ENCODE measurements around the gene CD22.
"Not testable (repeated sequence)": the region's sequence is repeated elsewhere in the genome, so short reads cannot be mapped to it uniquely, and the experiment has no call there.

CD22 gene

GRCh38 chr19:35362261-35363000 is 33.4 kb downstream of the CD22 start:
- no peak for DNase-seq

DNA sequence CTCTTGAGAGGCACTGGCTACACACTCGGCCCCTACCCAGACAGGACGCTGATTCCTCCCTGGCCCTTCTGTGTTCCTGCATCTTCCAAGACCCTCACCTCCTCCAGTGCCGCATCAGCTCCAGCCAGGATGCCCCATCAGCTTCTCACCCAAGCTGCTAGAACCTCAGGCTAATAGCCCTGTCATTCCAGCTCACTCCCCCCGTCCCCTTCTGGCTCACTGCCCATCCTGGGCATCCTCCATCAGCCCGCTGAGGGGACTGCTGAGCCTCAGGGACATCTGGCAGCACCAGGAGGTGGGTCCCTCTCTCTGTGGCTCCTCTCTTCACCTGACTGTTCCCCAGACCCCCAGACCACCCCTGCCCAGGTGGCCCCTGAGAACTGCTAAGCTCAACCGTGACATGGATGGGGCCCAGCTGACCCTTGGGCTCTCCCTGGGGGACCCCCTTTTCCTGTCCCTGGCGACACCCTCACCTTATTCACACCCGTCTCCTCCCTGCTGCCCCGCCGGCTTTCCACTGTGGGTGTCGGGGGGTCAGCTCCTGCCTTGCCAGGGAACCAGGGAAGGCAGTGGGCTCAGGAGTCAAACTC is 34.1 kb downstream of the CD22 start:
- no peak for DNase-seq

DNA sequence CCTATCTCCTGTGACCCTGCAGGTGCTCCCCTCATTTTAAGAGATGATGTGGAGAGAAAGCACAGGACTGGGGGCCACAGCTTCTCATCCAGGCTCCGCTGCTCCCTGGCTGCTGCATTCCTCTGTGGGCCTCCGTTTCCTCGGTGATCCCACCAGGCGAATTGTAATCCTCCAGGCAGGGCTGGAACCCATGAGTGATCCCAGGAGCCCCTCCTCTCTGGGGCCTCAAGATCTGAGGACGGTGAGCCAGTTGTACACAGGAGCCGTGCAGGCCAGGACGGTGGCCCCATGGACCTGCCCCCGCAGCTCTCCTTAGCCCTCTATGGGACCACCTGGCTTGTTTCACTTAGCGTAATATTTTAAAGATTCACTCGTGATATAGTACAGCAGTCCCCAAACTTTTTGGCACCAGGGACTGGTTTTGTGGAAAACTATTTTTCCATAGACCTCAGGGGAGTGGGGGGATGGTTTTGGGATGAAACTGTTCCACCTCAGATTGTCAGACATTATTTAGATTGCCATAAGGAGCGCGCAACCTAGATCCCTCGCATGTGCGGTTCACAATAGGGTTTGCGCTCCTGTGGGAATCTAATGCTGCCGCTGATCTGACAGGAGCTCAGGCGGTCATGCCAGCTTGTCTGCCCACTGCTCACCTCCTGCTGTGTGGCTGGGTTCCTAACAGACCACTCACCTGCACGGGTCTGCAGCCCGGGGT is 34.9 kb downstream of the CD22 start:
- DNase-seq = no peak

GRCh38 chr19:35365303-35365702 is 36.3 kb downstream of the CD22 start:
- no peak for DNase-seq

DNA sequence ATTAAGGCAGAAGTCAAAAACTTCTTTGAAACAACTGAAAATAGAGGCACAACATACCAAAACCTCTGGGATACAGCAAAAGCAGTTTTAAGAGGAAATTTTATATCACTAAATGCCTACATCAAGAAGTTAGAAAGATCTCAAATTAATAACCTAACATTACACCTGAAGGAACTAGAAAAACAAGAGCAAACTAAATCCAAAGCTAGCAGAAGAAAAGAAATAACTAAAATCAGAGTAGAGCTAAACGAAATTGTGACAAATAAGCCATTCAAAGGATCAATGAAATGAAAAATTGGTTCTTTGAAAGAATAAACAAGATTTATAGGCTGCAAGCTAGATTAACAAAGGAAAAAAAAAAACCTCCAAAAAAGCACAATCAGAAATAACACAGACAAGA is 39.4 kb downstream of the CD22 start:
- DNase-seq = no peak

DNA sequence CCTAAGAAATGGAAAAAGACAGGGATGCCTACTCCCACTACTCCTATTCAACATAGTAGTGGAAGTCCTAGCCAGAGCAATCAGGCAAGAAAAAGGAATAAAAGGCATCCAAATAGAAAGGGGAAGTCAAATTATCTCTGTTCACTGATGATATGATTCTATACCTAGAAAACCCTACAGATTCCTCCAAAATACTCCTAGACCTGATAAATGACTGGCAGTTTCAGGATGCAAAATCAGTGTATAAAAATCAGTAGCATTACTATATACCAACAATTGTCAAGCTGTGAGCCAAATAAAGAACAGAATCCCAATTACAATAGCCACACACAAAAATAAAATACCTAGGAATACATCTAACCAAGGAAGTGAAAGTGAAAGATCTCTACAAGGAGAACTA is 40.5 kb downstream of the CD22 start:
- no peak for DNase-seq

GRCh38 chr19:35370722-35371121 is 41.7 kb downstream of the CD22 start, which contains the start of gene GPR42:
Gene GPR42, plus strand, starts transcription at chr19:35371068. Its CDS starts 292 bp downstream, at chr19:35371360.
- DNase-seq = no peak

- no peak for DNase-seq
These were observed 44.5 kb downstream of the CD22 start for GRCh38 chr19:35373492-35373891.

DNA sequence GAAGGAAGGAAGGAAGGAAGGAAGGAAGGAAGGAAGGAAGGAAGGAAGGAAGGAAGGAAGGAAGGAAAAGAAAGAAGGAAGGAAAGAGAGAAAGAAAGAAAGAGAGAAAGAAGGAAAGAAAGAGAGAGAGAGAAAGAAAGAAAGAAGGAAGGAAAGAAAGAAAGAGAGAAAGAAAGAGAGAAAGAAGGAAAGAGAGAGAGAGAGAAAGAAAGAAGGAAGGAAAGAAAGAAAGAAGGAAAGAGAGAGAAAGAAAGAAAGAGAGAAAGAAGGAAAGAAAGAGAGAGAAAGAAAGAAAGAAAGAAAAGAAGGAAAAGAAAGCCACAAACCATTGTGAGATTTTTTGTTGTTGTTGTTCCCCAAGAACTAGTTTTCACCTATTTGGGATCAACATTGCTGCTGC is 45.0 kb downstream of the CD22 start:
- not testable (repeated sequence) for DNase-seq

DNA sequence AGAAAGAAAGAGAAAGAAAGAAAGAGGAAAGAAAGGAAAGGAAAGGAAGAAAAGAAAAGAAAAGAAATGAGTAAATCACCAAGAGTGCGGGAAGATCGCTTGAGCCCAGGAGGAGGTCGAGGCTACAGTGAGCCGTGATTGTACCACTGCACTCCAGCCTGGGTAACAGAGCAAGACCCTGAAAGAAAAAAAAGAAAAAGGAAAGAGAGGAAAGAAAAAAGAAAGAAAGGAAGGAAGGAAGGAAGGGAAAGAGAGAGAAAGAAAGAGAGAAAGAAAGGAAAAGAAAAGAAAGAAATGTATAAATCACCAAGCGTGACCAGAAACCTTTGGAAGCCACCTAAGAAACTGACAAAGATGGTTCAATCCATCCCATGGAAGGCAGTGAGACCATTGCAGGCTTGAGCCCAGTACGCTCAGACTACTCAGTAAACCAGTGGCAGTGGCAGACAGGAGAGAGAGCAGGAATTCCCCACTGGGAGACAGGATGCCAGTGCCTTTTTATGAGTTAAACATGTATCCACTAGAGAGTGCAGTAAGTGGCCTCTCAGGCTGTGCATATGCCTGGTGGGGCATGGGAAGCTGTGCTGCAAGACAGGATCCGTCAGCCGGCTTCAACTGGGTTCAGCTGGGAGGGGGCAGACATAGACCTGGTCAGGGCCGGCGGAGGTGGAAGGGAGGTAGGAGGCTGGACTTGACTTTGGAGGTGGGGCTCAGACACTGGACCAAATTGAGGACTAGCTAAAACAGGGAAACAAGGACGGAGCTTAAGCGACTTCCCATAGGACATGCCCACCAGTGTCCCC is 46.7 kb downstream of the CD22 start:
- no peak for DNase-seq

DNA sequence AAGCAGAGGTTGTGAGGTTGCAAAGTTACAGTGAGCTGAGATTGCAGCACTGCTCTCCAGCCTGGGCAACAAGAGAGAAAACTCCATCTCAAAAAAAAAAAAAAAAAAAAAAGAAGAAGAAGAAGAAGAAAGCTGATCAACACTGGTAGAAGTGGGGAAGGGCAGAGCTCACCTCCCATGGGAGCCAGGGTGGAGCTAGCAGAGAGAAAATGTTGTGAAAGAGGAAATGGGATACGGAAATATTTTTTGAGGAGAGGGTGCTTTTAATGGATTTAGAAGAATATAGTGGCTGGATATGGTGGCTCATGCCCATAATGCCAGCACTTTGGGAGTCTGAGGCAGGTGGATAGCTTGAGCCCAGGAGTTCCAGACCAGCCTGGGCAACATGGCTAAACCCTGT is 48.7 kb downstream of the CD22 start:
- no peak for DNase-seq

GRCh38 chr19:35378356-35378755 is 49.4 kb downstream of the CD22 start:
- DNase-seq = no peak

- DNase-seq = not testable (repeated sequence)
These were observed 50.6 kb downstream of the CD22 start for GRCh38 chr19:35379545-35379944.

GRCh38 chr19:35379992-35380391 is 51.0 kb downstream of the CD22 start:
- DNase-seq = no peak

- DNase-seq = no peak
These were observed 51.6 kb downstream of the CD22 start for GRCh38 chr19:35380450-35381124.

- no peak for DNase-seq
These were observed 52.3 kb downstream of the CD22 start for GRCh38 chr19:35381318-35381717.

DNA sequence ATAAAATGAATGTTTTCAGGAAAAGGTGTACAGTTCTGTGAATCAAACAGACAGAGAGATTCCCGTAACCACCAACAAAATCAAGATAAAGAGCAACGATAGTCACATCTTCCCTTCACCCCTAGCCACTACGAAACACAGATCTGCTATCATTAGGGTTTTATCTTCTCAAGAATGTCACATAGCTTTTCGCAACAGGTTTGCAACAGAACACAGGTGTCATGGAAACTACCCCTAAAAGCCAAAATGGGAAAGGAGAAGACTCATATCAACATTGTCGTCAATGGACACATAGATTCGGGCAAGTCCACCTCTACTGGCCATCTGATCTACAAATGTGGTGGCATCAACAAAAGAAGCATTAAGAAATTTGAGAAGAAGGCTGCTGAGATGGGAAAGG is 52.9 kb downstream of the CD22 start:
- no peak for DNase-seq

GRCh38 chr19:35383536-35383935 is 54.5 kb downstream of the CD22 start:
- no peak for DNase-seq

GRCh38 chr19:35388277-35389054 is 59.5 kb downstream of the CD22 start:
- no peak for DNase-seq

GRCh38 chr19:35389192-35389861 is 60.3 kb downstream of the CD22 start:
- DNase-seq = no peak
